HG03342 (cell line): ENCODE measurements around the gene ICAM2.
"Not testable (repeated sequence)": the region's sequence is repeated elsewhere in the genome, so short reads cannot be mapped to it uniquely, and the experiment has no call there.

ENCODE experiments used
- ATAC-seq: cut with Tn5 transposase; IDR thresholded peaks from one replicate; pipeline ENCODE4 v1.9.1; 2021; ENCODE audit warnings: mild to moderate bottlenecking, moderate library complexity; ENCODE audit not compliant: unreplicated experiment

Gene ICAM2

DNA sequence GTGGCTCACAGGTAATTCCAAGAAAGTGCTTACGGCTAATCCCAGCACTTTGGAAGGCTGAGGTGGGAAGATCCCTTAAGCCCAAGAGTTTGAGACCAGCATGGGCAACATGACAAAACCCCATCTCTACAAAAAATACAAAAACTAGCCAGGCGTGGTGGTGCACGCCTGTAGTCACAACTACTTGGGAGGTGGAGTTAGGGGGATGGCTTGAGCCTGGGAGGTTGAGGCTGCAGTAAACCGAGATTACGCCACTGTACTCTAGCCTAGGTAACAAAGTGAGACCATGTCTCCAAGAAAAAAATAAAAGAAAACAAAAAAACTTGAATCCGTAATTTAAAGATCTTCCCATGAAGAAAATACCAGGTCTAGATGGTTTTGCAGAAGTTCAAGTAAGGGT, 5.0 kb downstream of the ICAM2 start:
- no peak for ATAC-seq

- no peak for ATAC-seq
Observed at GRCh38 chr17:64009571-64010402, 10.6 kb downstream of the ICAM2 start.

- no peak for ATAC-seq
Observed at GRCh38 chr17:64008830-64009229, 11.6 kb downstream of the ICAM2 start.

DNA sequence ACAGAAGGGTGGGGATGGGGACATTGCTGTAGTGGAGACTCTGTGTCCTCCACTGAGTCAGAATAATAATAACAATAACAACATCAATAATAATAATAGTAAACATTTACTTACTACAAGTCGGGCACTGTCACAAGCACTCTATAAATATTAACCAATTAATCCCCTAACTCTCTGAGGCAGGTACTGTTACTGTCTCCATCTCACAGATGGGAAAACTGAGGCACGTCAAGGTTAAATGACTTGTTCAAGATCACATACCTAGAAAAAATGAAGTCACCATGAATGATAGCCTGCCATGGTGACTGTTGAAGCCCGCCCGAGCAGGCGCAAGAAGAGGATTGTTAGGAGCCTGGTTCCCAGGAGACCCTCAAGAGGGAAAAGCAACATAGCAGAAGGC, 12.1 kb downstream of the ICAM2 start:
- no peak for ATAC-seq

GRCh38 chr17:64007838-64008282, 12.6 kb downstream of the ICAM2 start:
- ATAC-seq, result no peak

GRCh38 chr17:64007089-64007837, 13.2 kb downstream of the ICAM2 start:
- not testable (repeated sequence) for ATAC-seq

DNA sequence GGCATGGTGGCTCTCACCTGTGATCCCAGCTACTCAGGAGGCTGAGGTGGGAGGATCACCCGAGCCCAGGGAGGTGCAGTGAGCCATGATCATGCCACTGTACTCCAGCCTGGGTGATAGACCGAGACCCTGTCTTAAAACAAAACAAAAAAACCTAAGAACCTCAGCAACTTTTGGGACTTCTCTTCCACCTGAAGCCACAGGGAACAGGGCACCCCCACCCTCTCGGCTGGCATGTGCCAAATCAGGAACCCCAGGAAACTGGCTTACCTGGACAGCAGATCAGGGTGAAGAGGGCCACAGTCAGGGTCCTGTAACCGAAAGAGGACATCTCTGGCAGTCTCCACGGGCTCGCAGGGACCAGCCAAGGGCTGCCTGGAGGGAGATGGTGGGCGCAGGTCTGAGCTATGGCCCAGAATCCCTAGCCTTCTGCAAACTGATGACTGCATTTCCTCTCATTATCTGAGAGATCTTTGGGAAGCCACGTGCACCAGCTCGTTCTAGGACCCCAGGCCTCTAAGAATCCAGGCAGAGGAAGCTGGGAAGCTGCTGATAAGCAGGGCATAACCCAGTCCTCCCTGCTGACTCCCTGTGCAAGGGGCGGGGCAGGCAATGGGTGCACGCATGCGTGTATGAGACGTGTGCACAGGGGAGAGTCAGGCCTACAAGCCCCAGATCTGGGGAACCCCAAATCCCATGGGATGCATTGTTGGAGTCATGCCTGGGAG, 13.9 kb downstream of the ICAM2 start:
- ATAC-seq, result no peak

- ATAC-seq, result no peak
Observed at GRCh38 chr17:64005734-64006167, 14.7 kb downstream of the ICAM2 start.

DNA sequence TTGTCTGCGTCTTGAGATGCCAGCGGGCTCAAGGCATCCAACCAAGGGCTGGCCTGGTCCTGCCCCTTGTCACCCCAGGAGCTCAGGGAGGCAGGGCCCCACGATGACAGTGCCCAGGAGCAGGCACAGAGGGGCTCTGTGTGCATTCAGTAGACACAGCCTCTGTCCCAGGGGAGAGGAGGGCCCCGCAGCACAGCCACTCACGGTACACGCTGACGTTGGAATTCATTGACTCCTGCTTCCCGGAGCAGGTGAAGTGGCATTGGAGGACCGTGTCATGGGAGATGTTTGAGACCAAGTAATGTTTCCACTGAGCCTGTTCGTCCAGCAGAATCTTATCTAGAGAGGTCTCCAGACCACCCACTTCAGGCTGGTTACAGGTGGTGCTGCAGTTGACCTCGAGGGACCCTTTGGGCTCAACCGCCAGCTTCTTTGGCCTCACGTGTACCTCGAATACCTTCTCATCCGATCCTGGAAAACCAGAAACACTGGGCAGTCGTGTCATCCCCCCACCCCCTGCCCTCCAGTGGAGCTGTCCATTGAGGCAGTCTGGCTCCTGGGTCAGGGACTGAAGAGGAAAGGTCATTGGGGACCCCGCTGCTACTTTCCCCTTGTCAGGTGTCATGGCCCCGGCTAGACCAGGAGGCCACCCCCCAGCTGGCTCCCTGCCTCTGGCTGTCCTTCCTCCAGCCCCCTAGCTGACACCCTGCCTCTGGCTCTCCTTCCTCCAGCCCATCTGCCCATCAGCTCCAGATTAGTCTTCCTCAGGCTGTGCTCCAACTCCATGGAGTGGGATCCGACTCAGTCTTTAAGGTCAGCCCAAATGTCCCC, 15.3 kb downstream of the ICAM2 start:
- ATAC-seq, result no peak

DNA sequence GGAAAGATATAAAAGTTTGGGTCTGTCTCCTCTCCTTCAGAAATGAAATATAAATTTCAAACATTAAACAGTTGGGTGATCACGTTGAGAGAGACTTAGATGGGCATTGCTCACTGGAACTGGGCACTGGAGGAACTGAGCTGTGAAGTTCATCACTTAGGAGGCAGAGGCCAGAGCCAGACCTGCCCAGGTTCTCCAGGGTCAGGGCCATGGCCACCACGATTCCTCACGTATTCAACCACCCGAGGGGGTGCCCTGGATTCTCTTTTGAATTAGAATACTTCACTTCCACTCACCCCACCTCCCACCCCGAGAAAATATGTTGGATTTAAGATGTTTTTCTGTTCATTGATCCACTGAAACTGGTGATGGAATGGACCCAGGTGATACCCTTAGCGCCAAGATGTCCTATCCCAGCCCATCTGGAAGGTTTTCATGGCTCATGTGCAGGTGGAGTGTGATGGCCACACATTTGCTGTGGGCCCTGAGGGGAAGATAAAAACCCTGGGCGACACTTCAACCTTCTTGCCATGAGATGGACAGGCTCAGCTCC, 16.1 kb downstream of the ICAM2 start:
- no peak for ATAC-seq

GRCh38 chr17:64003526-64004121, 16.8 kb downstream of the ICAM2 start:
- no peak for ATAC-seq

DNA sequence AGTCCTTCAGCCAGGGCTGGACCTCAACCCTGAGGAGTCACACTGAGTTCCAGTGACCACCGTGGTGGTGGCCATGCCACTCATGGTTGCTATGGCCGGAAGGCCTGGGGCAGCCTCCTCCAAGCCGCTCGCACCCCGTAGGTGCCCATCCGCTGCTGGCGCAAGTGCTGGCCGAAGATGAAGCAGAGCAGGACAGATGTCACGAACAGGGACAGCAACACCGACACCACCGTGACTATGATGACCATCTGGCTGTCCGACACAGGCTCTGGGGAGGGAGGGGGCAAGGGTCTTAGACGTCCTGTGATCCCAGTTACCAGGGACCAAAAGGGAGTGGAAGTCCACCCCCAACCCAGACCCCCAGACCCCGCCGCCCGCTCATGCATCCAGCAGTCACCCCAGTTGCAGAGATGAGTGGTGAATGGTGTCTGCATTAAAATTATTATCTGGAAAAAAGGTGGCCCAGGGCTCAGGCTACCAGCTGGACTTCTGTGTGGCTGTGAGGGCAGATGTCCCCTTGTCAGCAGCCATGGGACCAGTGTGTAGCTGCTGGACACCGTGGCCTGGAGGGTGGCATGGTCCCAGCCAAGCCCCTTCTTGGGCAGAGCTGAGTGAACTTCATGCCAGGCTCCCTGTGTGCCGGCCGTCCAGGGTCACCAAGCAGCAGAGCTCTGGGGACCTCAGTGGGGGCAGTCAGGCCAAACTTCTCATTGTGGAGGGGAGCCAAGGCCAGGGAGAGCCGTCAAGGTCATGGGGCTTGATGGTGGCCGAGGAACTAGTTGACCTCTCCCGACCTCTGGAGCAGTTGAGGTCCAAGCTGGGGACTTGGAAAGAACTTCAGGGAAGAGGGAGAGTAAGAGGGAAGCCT, 17.5 kb downstream of the ICAM2 start:
- no peak for ATAC-seq

GRCh38 chr17:64001763-64002529, 18.5 kb downstream of the ICAM2 start:
- no peak for ATAC-seq

- ATAC-seq, result no peak
Observed at GRCh38 chr17:64001091-64001579, 19.3 kb downstream of the ICAM2 start.

DNA sequence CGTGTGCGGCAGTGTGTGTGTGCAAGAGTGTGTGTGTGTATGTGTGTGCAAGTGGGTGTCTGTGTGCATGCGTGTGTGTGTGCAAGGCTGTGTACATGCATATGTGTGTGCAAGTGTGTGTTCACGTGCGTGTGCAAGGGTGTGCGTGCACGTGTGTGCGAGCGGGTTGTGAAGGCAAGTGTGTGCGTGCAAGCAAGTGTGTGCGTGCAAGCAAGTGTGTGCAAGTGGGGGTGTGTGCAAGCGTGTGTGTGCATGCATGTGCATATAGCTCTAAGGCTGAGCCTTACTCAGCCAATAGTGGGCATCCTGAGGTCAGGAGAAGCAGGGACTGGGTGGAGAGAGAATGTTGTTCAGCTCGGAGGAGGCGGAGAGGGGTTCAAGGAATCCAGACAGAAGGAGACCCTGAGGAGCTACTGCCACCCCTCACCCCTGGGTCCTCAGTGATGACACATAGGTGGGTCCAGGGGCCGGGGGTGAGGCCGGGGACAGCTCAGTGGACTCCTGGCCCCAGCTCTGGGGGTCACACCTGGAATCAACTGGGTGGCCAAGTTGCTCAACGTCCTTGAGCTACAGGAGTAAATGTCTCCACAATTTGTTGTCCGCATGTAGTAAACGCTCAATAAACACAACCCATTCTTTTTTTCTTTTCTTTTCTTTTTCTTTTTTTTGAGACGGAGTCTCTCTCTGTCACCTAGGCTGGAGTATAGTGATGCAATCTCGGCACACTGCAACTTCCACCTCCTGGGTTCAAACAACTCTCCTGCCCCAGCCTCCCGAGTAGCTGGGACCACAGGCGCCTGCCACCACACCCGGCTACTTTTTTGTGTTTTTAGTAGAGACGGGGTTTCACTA, 20.5 kb downstream of the ICAM2 start:
- no peak for ATAC-seq

- no peak for ATAC-seq
Observed at GRCh38 chr17:63998721-63999679, 21.4 kb downstream of the ICAM2 start.
